Effector memory CD8-positive, alpha-beta T cell (primary cell): ENCODE measurements around the gene GPX7.

Experiments used
- ATAC-seq: fragments of 150-1000 bp; cut with Tn5 transposase; replicated peaks from 2 replicates; pipeline ENCODE4 v1.10.0; 2021; ENCODE audit warnings: mild to moderate bottlenecking, moderate library complexity
- DNase-seq, 3 experiments: peaks; one replicate each; pipeline ENCODE4 v3.0.0; 2021
- H3K27ac Mint-ChIP-seq, 2 donors: one replicate each; pipeline ENCODE4 v1.8.0; 2022; ENCODE audit warnings: mild to moderate bottlenecking in 2 of 2, mixed read lengths in 2 of 2, moderate library complexity in 2 of 2
- H3K27me3 Mint-ChIP-seq, 2 donors: one replicate each; pipeline ENCODE4 v1.8.0; 2022; ENCODE audit warnings: mixed read lengths in 2 of 2
- H3K36me3 Mint-ChIP-seq: one replicate; pipeline ENCODE4 v1.8.0; 2022; ENCODE audit warnings: mild to moderate bottlenecking, moderate library complexity, mixed read lengths; ENCODE audit not compliant: insufficient read depth
- H3K4me1 Mint-ChIP-seq, 2 donors: one replicate each; pipeline ENCODE4 v1.8.0; 2022; ENCODE audit warnings: low read depth in 2 of 2, mixed read lengths in 2 of 2
- H3K4me3 Mint-ChIP-seq, 2 donors: one replicate each; pipeline ENCODE4 v1.8.0; 2022; ENCODE audit warnings: mild to moderate bottlenecking in 2 of 2, mixed read lengths in 2 of 2, moderate library complexity in 2 of 2
- H3K9me3 Mint-ChIP-seq, 2 donors: one replicate each; pipeline ENCODE4 v1.8.0; 2022; ENCODE audit warnings: mixed read lengths in 2 of 2

The GPX7 gene

DNA sequence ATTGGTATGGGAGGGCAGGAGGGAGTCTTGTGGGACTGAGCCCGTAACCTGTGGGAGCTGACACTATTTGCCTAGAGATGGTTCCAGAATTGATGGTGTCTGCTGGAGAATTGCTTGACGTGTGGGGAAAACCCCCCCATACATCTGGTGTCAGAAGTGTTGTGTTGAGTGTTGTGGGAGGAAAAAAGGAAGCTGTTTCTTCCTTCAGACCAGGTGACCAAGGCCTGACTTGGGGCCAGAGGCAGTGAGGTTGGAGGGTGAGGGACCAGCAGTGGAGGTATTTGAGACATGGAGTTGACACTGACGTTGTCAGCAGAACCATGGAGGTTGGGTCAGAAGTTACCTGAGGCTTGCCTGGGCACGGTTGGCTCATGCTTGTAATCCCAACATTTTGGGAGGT lies 39.1 kb downstream of the GPX7 start:
- DNase-seq (no peak), ATAC-seq (no peak)
- Mint-ChIP-seq H3K27me3 (no peaks in the 10 kb centered on the region), H3K4me1 (peaks cover 42 to 55% of the 10 kb centered on the region in 2 donors), H3K4me3 (peak overlapping the region; percentile 6 to 21), H3K27ac (peak overlapping the region; percentile 44 to 79), H3K36me3 (peaks cover 33% of the 10 kb centered on the region), H3K9me3 (no peaks in the 10 kb centered on the region)

DNA sequence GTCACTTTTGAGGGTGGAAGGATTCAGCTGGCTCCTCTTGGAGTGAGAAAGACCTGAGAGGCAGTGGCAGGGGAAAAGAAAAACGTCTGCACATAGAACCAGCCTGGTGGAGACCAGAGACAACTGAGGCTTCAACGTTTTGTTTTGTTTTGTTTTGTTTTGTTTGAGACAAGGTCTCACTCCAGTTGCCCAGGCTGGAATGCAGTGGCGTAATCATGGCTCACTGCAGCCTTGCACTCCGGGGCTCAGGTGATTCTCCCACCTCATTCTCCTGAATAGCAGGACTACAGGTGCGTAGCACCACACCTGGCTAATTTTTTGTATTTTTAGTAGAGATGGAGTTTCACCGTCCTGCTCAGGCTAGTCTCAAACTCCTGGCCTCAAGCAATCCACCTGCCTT lies 43.1 kb downstream of the GPX7 start:
- ATAC-seq, result no peak
- DNase-seq, result no peak
- Mint-ChIP-seq H3K4me3 (no peak overlapping the region), H3K4me1 (peaks cover 19 to 32% of the 10 kb centered on the region in 2 donors), H3K27me3 (no peaks in the 10 kb centered on the region), H3K36me3 (peaks cover 32% of the 10 kb centered on the region), H3K27ac (peak overlapping the region in 1 of 2 donors; percentile 83), H3K9me3 (no peaks in the 10 kb centered on the region)

DNA sequence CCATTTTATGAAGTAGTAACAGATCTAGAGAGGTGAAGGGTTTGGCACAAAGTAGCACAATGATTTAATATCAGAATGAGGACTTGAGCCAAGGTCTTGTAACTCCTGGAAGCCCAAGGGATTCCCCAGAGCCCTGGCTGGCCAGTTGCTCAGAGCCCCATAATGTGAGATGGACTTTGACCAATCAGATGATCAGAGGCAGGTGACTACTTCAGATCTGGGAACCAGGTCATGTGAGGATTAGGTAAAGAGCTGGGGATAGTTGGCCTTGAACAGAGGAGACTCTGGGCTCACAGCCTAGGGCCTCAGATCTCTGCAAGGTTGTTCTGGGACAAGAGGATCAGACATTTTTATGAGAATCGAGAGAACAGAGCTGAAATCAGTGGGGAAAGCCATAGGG lies 49.7 kb downstream of the GPX7 start:
- H3K27me3 Mint-ChIP-seq, result no peaks in the 10 kb centered on the region
- no peak for DNase-seq
- peak overlapping the region; percentile 68 to 83 for H3K27ac Mint-ChIP-seq
- no peak for ATAC-seq
- H3K4me1 Mint-ChIP-seq, result peaks cover 7 to 16% of the 10 kb centered on the region in 2 donors
- no peaks in the 10 kb centered on the region for H3K9me3 Mint-ChIP-seq
- peaks cover 25% of the 10 kb centered on the region for H3K36me3 Mint-ChIP-seq
- H3K4me3 Mint-ChIP-seq, result no peak overlapping the region

DNA sequence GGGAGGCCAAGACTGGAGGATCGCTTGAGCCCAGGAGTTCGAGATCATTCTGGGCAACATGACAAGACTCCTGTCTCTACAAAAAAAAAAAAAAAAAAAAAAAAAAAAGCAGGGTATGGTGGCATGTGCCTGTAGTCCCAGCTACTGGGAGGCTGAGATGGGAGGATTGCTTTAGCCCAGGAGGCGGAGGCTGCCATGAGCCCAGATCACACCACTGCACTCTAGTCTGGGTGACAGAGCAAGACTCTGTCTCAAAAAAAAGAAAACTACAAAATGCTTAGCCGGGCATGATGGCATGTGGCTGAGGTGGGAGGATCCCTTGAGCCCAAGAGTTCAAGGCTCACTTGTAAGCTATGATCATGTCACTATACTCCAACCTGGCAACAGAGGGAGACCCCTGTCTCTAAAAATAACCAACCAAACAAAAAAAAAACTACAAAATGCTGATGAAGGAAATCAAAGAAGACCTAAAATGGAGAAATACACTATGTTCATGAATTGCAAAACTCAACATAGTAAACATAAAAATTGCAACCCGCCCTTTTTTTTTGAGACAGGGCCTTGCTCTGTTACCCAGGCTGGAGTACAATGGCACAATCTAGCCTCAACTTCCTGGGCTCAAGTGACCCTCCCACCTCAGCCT lies 51.2 kb downstream of the GPX7 start:
- Mint-ChIP-seq H3K36me3 (peaks cover 21% of the 10 kb centered on the region), H3K4me1 (peaks cover 11 to 16% of the 10 kb centered on the region in 2 donors), H3K27ac (peak overlapping the region in 1 of 2 donors; percentile 77), H3K27me3 (no peaks in the 10 kb centered on the region), H3K4me3 (no peak overlapping the region), H3K9me3 (no peaks in the 10 kb centered on the region)
- DNase-seq (no peak), ATAC-seq (no peak)

DNA sequence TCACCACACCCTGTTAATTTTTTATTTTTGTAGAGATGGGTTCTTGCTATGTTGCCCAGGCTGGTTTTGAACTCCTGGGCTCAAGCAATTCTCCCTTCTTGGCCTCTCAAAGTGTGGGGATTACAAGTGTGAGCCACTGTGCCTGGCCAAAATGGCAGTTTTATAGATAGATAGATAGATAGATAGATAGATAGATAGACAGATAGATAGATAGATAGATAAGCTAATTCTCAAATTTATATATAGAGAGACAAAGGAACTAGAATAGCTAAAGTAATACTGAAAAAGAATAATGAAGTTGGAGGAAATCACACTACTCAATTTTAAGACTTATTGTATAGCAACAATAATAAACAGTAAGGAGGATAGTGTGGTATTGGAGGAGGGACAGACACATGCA lies 51.9 kb downstream of the GPX7 start:
- DNase-seq (no peak), ATAC-seq (no peak)
- H3K27me3 Mint-ChIP-seq, result no peaks in the 10 kb centered on the region
- no peaks in the 10 kb centered on the region for H3K9me3 Mint-ChIP-seq
- H3K4me3 Mint-ChIP-seq, result no peak overlapping the region
- peak overlapping the region; percentile 76 to 77 for H3K27ac Mint-ChIP-seq
- peaks cover 9 to 16% of the 10 kb centered on the region in 2 donors for H3K4me1 Mint-ChIP-seq
- H3K36me3 Mint-ChIP-seq, result peaks cover 18% of the 10 kb centered on the region

DNA sequence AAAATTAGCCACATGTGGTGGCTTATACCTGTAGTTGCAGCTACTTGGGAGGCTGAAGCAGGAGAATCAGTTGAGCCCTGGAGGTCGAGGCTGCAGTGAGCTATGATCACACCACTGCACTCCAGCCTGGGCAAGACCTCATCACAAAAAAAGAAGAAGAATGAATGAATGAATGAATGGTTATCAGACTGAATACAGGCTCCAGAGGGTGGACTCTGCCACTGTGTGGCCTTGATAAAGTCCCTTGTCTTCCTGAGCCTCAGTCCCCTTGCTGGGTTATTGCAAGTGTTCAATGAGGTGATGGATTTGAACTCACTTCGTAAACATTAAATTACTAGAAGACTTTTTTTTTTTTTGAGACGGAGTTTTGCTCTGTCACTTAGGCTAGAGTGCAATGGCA lies 55.5 kb downstream of the GPX7 start:
- H3K27me3 Mint-ChIP-seq, result no peaks in the 10 kb centered on the region
- no peaks in the 10 kb centered on the region for H3K9me3 Mint-ChIP-seq
- ATAC-seq, result no peak
- H3K4me1 Mint-ChIP-seq, result peaks cover 8 to 11% of the 10 kb centered on the region in 2 donors
- DNase-seq, result no peak
- peaks cover 14% of the 10 kb centered on the region for H3K36me3 Mint-ChIP-seq
- H3K4me3 Mint-ChIP-seq, result no peak overlapping the region
- H3K27ac Mint-ChIP-seq, result peak overlapping the region; percentile 53 to 76
